WTC11 (cell line): ENCODE results near the gene KCNN4. TPM values are rescaled to one million over a fixed set of nuclear protein-coding genes. Genes with fewer than 3 reads are reported as not detected.

Source experiments
- ATF6 ChIP-seq: sonication (generic); formaldehyde crosslinking; IDR thresholded peaks from 2 replicates; pipeline ENCODE4 v1.8.1; 2023; ENCODE audit warnings: mild to moderate bottlenecking, missing genetic modification reagents
- CREM ChIP-seq: sonication (generic); formaldehyde crosslinking; IDR thresholded peaks from 2 replicates; pipeline ENCODE4 v1.8.1; 2022; ENCODE audit warnings: mild to moderate bottlenecking, missing genetic modification reagents, moderate library complexity
- CTCF ChIP-seq: fragments of 200-600 bp; IDR thresholded peaks from 2 replicates; pipeline ENCODE4 v1.8.0; 2022; ENCODE audit warnings: antibody characterized with exemption
- ELF4 ChIP-seq: sonication (generic); formaldehyde crosslinking; IDR thresholded peaks from 2 replicates; pipeline ENCODE4 v1.8.1; 2022; ENCODE audit warnings: low read depth, mild to moderate bottlenecking, moderate library complexity, missing genetic modification reagents
- EMX1 ChIP-seq: fragments of 250-450 bp; sonication (Bioruptor Pico); IDR thresholded peaks from 2 replicates; pipeline ENCODE4 v1.8.0; 2021; ENCODE audit warnings: mild to moderate bottlenecking
- ETV6 ChIP-seq: sonication (generic); formaldehyde crosslinking; IDR thresholded peaks from 2 replicates; pipeline ENCODE4 v1.8.1; 2022; ENCODE audit warnings: mild to moderate bottlenecking, missing genetic modification reagents
- FOXK1 ChIP-seq: sonication (generic); formaldehyde crosslinking; IDR thresholded peaks from 2 replicates; pipeline ENCODE4 v1.8.0; 2022; ENCODE audit warnings: mild to moderate bottlenecking, moderate library complexity, missing genetic modification reagents
- GABPB1 ChIP-seq: sonication (generic); formaldehyde crosslinking; IDR thresholded peaks from 2 replicates; pipeline ENCODE4 v1.8.1; 2023; ENCODE audit warnings: mild to moderate bottlenecking, missing genetic modification reagents
- IRF2 ChIP-seq: sonication (generic); formaldehyde crosslinking; IDR thresholded peaks from 2 replicates; pipeline ENCODE4 v1.8.0; 2022; ENCODE audit warnings: low read depth, missing genetic modification reagents, borderline replicate concordance
- MLX ChIP-seq: sonication (generic); formaldehyde crosslinking; IDR thresholded peaks from 2 replicates; pipeline ENCODE4 v1.8.1; 2023; ENCODE audit warnings: mild to moderate bottlenecking, missing genetic modification reagents, moderate library complexity
- MYBL2 ChIP-seq: sonication (generic); formaldehyde crosslinking; IDR thresholded peaks from 2 replicates; pipeline ENCODE4 v1.8.1; 2023; ENCODE audit warnings: mild to moderate bottlenecking, moderate library complexity, missing genetic modification reagents
- NFATC4 ChIP-seq: fragments of 250-450 bp; sonication (Bioruptor Pico); IDR thresholded peaks from 2 replicates; pipeline ENCODE4 v1.9.0; 2021; ENCODE audit warnings: mild to moderate bottlenecking
- NR1H2 ChIP-seq: sonication (generic); formaldehyde crosslinking; IDR thresholded peaks from 2 replicates; pipeline ENCODE4 v1.9.0; 2021; ENCODE audit warnings: mild to moderate bottlenecking, moderate library complexity, missing genetic modification reagents
- NR2C2 ChIP-seq: sonication (generic); formaldehyde crosslinking; IDR thresholded peaks from 2 replicates; pipeline ENCODE4 v1.8.0; 2022; ENCODE audit warnings: mild to moderate bottlenecking, missing genetic modification reagents
- NR3C1 ChIP-seq: sonication (generic); formaldehyde crosslinking; conservative IDR thresholded peaks from 2 replicates; pipeline ENCODE4 v1.8.1; 2023; ENCODE audit warnings: low read depth, mild to moderate bottlenecking, missing genetic modification reagents
- PRRX2 ChIP-seq: fragments of 250-450 bp; sonication (Bioruptor Pico); IDR thresholded peaks from 2 replicates; pipeline ENCODE4 v1.8.0; 2021; ENCODE audit warnings: mild to moderate bottlenecking
- RELA ChIP-seq: sonication (generic); formaldehyde crosslinking; IDR thresholded peaks from 2 replicates; pipeline ENCODE4 v1.8.1; 2022; ENCODE audit warnings: missing genetic modification reagents, mild to moderate bottlenecking, borderline replicate concordance
- RORB ChIP-seq: fragments of 250-450 bp; sonication (Bioruptor Pico); IDR thresholded peaks from 2 replicates; pipeline ENCODE4 v1.9.0; 2021; ENCODE audit warnings: mild to moderate bottlenecking
- SOX15 ChIP-seq: fragments of 250-450 bp; sonication (Bioruptor Pico); IDR thresholded peaks from 2 replicates; pipeline ENCODE4 v1.9.0; 2021; ENCODE audit warnings: mild to moderate bottlenecking
- STAT6 ChIP-seq: sonication (generic); formaldehyde crosslinking; conservative IDR thresholded peaks from 2 replicates; pipeline ENCODE4 v1.8.1; 2023; ENCODE audit warnings: mild to moderate bottlenecking, low read depth, missing genetic modification reagents, moderate library complexity
- TCF7 ChIP-seq: sonication (generic); formaldehyde crosslinking; IDR thresholded peaks from 2 replicates; pipeline ENCODE4 v1.8.0; 2022; ENCODE audit warnings: mild to moderate bottlenecking, low read depth, missing genetic modification reagents, moderate library complexity
- TEAD1 ChIP-seq: sonication (generic); formaldehyde crosslinking; IDR thresholded peaks from 2 replicates; pipeline ENCODE4 v1.8.0; 2022; ENCODE audit warnings: mild to moderate bottlenecking, missing genetic modification reagents
- TEAD4 ChIP-seq: sonication (generic); formaldehyde crosslinking; IDR thresholded peaks from 2 replicates; pipeline ENCODE4 v1.8.0; 2022; ENCODE audit warnings: mild to moderate bottlenecking, missing genetic modification reagents
- ZNF281 ChIP-seq: sonication (generic); formaldehyde crosslinking; IDR thresholded peaks from 2 replicates; pipeline ENCODE4 v1.8.0; 2023; ENCODE audit warnings: mild to moderate bottlenecking, missing genetic modification reagents
- ZNF396 ChIP-seq: fragments of 250-450 bp; sonication (Bioruptor Pico); IDR thresholded peaks from 2 replicates; pipeline ENCODE4 v1.8.0; 2021; ENCODE audit warnings: mild to moderate bottlenecking, moderate library complexity, borderline replicate concordance
- total RNA-seq: library from RNA; stranded (reverse); gene quantifications from 3 replicates; pipeline ENCODE4 v1.2.3, GENCODE V29; 2021
- TF ChIP-seq, protein P1 (sequence below): sonication (generic); formaldehyde crosslinking; IDR thresholded peaks from 2 replicates; pipeline ENCODE4 v1.8.1; 2022; ENCODE audit warnings: mild to moderate bottlenecking, missing genetic modification reagents, moderate library complexity, borderline replicate concordance
- TF ChIP-seq, protein P2 (sequence below): fragments of 250-450 bp; sonication (Bioruptor Pico); IDR thresholded peaks from 2 replicates; pipeline ENCODE4 v1.9.0; 2021; ENCODE audit warnings: mild to moderate bottlenecking
- TF ChIP-seq, protein P3 (sequence below): sonication (generic); formaldehyde crosslinking; IDR thresholded peaks from 2 replicates; pipeline ENCODE4 v1.8.1; 2023; ENCODE audit warnings: mild to moderate bottlenecking, missing genetic modification reagents, moderate library complexity

The KCNN4 gene
- total RNA-seq, 1 experiment from 2014 or later = 0.98 TPM

- no peak for TF ChIP-seq TCF7
- TF ChIP-seq CTCF = peak; percentile 44
- TF ChIP-seq STAT6 = no peak
- no peak for TF ChIP-seq ELF4 (CRISPR knock-in tag)
- TF ChIP-seq NR2C2 (CRISPR knock-in tag) = no peak
- TF ChIP-seq EMX1 (CRISPR knock-in tag) = no peak
- TF ChIP-seq NR3C1 (CRISPR knock-in tag) = no peak
- TF ChIP-seq RORB (CRISPR knock-in tag) = no peak
- TF ChIP-seq MLX (CRISPR knock-in tag) = no peak
- no peak for TF ChIP-seq ATF6 (CRISPR knock-in tag)
- TF ChIP-seq ETV6 (CRISPR knock-in tag) = no peak
- no peak; the same call in 1 of the 2 replicates for TF ChIP-seq FOXK1 (CRISPR knock-in tag)
- TF ChIP-seq, protein P1, sequence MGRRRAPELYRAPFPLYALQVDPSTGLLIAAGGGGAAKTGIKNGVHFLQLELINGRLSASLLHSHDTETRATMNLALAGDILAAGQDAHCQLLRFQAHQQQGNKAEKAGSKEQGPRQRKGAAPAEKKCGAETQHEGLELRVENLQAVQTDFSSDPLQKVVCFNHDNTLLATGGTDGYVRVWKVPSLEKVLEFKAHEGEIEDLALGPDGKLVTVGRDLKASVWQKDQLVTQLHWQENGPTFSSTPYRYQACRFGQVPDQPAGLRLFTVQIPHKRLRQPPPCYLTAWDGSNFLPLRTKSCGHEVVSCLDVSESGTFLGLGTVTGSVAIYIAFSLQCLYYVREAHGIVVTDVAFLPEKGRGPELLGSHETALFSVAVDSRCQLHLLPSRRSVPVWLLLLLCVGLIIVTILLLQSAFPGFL (CRISPR knock-in tag) = no peak
- no peak for TF ChIP-seq ZNF396 (CRISPR knock-in tag)
- TF ChIP-seq, protein P2, sequence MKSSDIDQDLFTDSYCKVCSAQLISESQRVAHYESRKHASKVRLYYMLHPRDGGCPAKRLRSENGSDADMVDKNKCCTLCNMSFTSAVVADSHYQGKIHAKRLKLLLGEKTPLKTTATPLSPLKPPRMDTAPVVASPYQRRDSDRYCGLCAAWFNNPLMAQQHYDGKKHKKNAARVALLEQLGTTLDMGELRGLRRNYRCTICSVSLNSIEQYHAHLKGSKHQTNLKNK (CRISPR knock-in tag) = no peak
- TF ChIP-seq CREM (CRISPR knock-in tag) = no peak
- TF ChIP-seq TEAD1 (CRISPR knock-in tag) = no peak
- no peak for TF ChIP-seq PRRX2 (CRISPR knock-in tag)
- TF ChIP-seq RELA (CRISPR knock-in tag) = no peak
- TF ChIP-seq, protein P3, sequence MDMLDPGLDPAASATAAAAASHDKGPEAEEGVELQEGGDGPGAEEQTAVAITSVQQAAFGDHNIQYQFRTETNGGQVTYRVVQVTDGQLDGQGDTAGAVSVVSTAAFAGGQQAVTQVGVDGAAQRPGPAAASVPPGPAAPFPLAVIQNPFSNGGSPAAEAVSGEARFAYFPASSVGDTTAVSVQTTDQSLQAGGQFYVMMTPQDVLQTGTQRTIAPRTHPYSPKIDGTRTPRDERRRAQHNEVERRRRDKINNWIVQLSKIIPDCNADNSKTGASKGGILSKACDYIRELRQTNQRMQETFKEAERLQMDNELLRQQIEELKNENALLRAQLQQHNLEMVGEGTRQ (CRISPR knock-in tag) = no peak
- no peak for TF ChIP-seq SOX15
- TF ChIP-seq TEAD4 (CRISPR knock-in tag) = no peak
- TF ChIP-seq IRF2 (CRISPR knock-in tag) = no peak
- TF ChIP-seq MYBL2 (CRISPR knock-in tag) = no peak
- TF ChIP-seq GABPB1 (CRISPR knock-in tag) = 0 out of 2 replicates have a peak, but pooled peaks have one; percentile 43
- no peak for TF ChIP-seq NFATC4
- TF ChIP-seq NR1H2 = no peak
- no peak for TF ChIP-seq ZNF281 (CRISPR knock-in tag)
Observed at GRCh38 chr19:43774103-43774939, 6.5 kb downstream of the KCNN4 start (continued).
